GM12878 (cell line): ENCODE data around the gene PMM1.

Experiments used
- CREB1 ChIP-seq: IDR thresholded peaks from 2 replicates; pipeline ENCODE4 v1.6.1; 2012; ENCODE audit warnings: low read depth, mild to moderate bottlenecking, inconsistent platforms
- CTCF ChIP-seq, 3 experiments: IDR thresholded peaks in 2 of 3; conservative IDR thresholded peaks in 1 of 3; 2 replicates each; pipeline ENCODE4 v1.5.1; 2011; ENCODE audit warnings: low read depth in 3 of 3, low read length in 3 of 3, mild to moderate bottlenecking in 3 of 3, control low read depth in 2 of 3, moderate library complexity in 2 of 3, inconsistent platforms in 1 of 3, mixed read lengths in 1 of 3; ENCODE audit not compliant: control insufficient read depth in 2 of 3, insufficient read depth in 1 of 3; ENCODE audit errors: extremely low read depth in 1 of 3
- FOS ChIP-seq: IDR thresholded peaks from 3 replicates; pipeline ENCODE4 v1.6.1; 2011; ENCODE audit warnings: borderline replicate concordance; ENCODE audit not compliant: insufficient read length; ENCODE audit errors: extremely low read depth

GRCh38 chr22:41534219-41534618 is 55.4 kb downstream of the PMM1 start:
- no peak for TF ChIP-seq CTCF (IDR thresholded peaks at IDR 0.05 in 2 of 3, conservative IDR thresholded peaks at IDR 0.05 in 1 of 3; ENCODE audit: control insufficient read depth in 2 of 3, extremely low read depth in 1 of 3, insufficient read depth in 1 of 3, low read depth in 3 of 3, low read length in 3 of 3)
- no peak for TF ChIP-seq CREB1
- no peak for TF ChIP-seq FOS
